IPS-18c (cell line): ENCODE measurements around the gene MMS22L.

ENCODE experiments used
- H3K4me3 ChIP-seq: 2 replicates; pipeline ENCODE4 v1.7.0; 2013; ENCODE audit warnings: low read depth, mild to moderate bottlenecking, low read length, moderate library complexity; ENCODE audit not compliant: insufficient read depth
- H3K9me3 ChIP-seq: one replicate; pipeline ENCODE4 v1.6.1; 2013; ENCODE audit warnings: mild to moderate bottlenecking, low read length, moderate library complexity; ENCODE audit not compliant: control insufficient read depth, insufficient read depth

Gene MMS22L

GRCh38 chr6:97269821-97270220, 13.2 kb downstream of the MMS22L start:
- no peak overlapping the region for H3K4me3 ChIP-seq
- H3K9me3 ChIP-seq: no peaks in the 10 kb centered on the region

- Histone ChIP-seq H3K9me3 (no peaks in the 10 kb centered on the region), H3K4me3 (no peak overlapping the region)
Observed at GRCh38 chr6:97262676-97263075, 20.3 kb downstream of the MMS22L start.

- Histone ChIP-seq H3K4me3 (no peak overlapping the region), H3K9me3 (no peaks in the 10 kb centered on the region)
Observed at GRCh38 chr6:97246842-97247241, 36.2 kb downstream of the MMS22L start.

GRCh38 chr6:97240222-97240621, 42.8 kb downstream of the MMS22L start:
- Histone ChIP-seq H3K4me3 (no peak overlapping the region), H3K9me3 (no peaks in the 10 kb centered on the region)

- H3K9me3 ChIP-seq: no peaks in the 10 kb centered on the region
- H3K4me3 ChIP-seq: no peak overlapping the region
Observed at GRCh38 chr6:97231911-97232310, 51.1 kb downstream of the MMS22L start.

- H3K4me3 ChIP-seq: no peak overlapping the region
- H3K9me3 ChIP-seq: no peaks in the 10 kb centered on the region
Observed at GRCh38 chr6:97222903-97223302, 60.1 kb downstream of the MMS22L start.

GRCh38 chr6:97218912-97219311, 64.1 kb downstream of the MMS22L start:
- Histone ChIP-seq H3K9me3 (no peaks in the 10 kb centered on the region), H3K4me3 (no peak overlapping the region)

- no peak overlapping the region for H3K4me3 ChIP-seq
- H3K9me3 ChIP-seq: no peaks in the 10 kb centered on the region
Observed at GRCh38 chr6:97215157-97215769, 67.8 kb downstream of the MMS22L start.

- no peaks in the 10 kb centered on the region for H3K9me3 ChIP-seq
- H3K4me3 ChIP-seq: no peak overlapping the region
Observed at GRCh38 chr6:97214671-97215070, 68.3 kb downstream of the MMS22L start.

GRCh38 chr6:97207383-97207782, 75.6 kb downstream of the MMS22L start:
- Histone ChIP-seq H3K9me3 (no peaks in the 10 kb centered on the region), H3K4me3 (no peak overlapping the region)

GRCh38 chr6:97205966-97206365, 77.0 kb downstream of the MMS22L start:
- no peaks in the 10 kb centered on the region for H3K9me3 ChIP-seq
- H3K4me3 ChIP-seq: no peak overlapping the region

GRCh38 chr6:97203343-97203742, 79.7 kb downstream of the MMS22L start:
- no peak overlapping the region for H3K4me3 ChIP-seq
- no peaks in the 10 kb centered on the region for H3K9me3 ChIP-seq

- H3K4me3 ChIP-seq: no peak overlapping the region
Observed at GRCh38 chr6:97198046-97198565, 84.9 kb downstream of the MMS22L start.

GRCh38 chr6:97195117-97195516, 87.9 kb downstream of the MMS22L start:
- no peaks in the 10 kb centered on the region for H3K9me3 ChIP-seq

More at GRCh38 chr6:97198046-97198565, 84.9 kb downstream of the MMS22L start:
- H3K9me3 ChIP-seq: no peaks in the 10 kb centered on the region

GRCh38 chr6:97189767-97190166, 93.2 kb downstream of the MMS22L start:
- H3K4me3 ChIP-seq: no peak overlapping the region
- H3K9me3 ChIP-seq: no peaks in the 10 kb centered on the region

More at GRCh38 chr6:97195117-97195516, 87.9 kb downstream of the MMS22L start:
- H3K4me3 ChIP-seq: no peak overlapping the region

- Histone ChIP-seq H3K4me3 (no peak overlapping the region), H3K9me3 (no peaks in the 10 kb centered on the region)
Observed at GRCh38 chr6:97187951-97188350, 95.1 kb downstream of the MMS22L start.

- Histone ChIP-seq H3K9me3 (no peaks in the 10 kb centered on the region), H3K4me3 (no peak overlapping the region)
Observed at GRCh38 chr6:97186416-97186999, 96.5 kb downstream of the MMS22L start.

- Histone ChIP-seq H3K9me3 (no peaks in the 10 kb centered on the region), H3K4me3 (no peak overlapping the region)
Observed at GRCh38 chr6:97177905-97178304, 105.1 kb downstream of the MMS22L start.

- H3K9me3 ChIP-seq: no peaks in the 10 kb centered on the region
Observed at GRCh38 chr6:97176468-97176867, 106.5 kb downstream of the MMS22L start.

More at GRCh38 chr6:97176468-97176867, 106.5 kb downstream of the MMS22L start:
- no peak overlapping the region for H3K4me3 ChIP-seq
